Measurements from ENCODE around the gene CCDC87.

DNA sequence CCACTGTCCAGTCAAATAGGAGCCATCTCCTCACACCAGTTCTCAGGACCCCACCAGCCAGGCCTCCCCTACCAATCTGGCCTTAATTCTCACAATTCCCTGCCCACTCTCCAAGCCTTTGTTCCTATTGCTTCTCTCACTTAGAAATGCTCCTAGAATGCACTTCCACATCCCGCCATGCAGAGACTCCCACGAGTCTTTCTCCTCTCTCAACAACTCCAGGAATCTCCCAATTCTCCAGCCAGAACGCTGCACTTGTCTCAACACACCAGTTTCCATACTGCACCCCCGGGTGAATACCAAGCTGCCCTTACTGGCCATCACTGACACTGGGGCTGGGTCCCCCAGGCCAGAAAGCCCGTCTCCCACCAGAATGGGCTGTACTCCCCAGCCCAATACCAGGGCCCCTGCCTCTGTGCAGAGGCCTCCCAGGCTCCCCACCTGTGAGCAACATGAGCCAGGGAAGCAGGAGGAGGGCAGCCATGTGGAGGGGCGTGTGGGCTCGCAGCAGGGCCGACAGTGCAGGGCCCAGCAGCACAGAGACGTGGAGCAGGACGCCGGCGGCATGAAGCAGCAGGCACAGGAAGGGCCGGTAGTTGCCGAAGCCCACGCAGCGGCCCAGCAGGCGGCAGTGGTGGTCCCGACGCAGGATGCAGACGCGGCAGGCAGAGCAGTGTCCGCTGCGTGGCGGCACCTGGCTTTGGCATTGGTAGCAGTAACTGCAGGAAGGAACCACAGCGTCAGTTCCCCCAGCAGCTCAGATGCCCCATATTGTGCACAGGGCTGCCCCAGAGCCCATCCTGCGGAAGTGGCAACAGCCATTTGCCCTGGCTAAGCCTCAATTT, 49.4 kb downstream of the CCDC87 start:
- TF ChIP-seq POLR2A (IDR thresholded peaks at IDR 0.05; ENCODE audit: low read depth, low read length) (peak; percentile 45; the same call in 1 of the 2 replicates), POLR2AphosphoS5 (IDR thresholded peaks at IDR 0.05; ENCODE audit: low read depth, low read length) (no peak), TAF1 (IDR thresholded peaks at IDR 0.05; ENCODE audit: borderline replicate concordance, low read depth, low read length) (no peak)

All from GM12892 (cell line).